GM21576 (cell line): ENCODE measurements around the gene PTK6.
A peak's percentile ranks its signal among the peaks of the same experiment; 100 is the strongest.
"Not testable (repeated sequence)": the region's sequence is repeated elsewhere in the genome, so short reads cannot be mapped to it uniquely, and the experiment has no call there.

Source experiments
- ATAC-seq: cut with Tn5 transposase; IDR thresholded peaks from one replicate; pipeline ENCODE4 v1.9.1; 2021; ENCODE audit warnings: mild to moderate bottlenecking, moderate library complexity; ENCODE audit not compliant: unreplicated experiment

PTK6 gene

GRCh38 chr20:63559485-63560332 lies 22.5 kb upstream of the PTK6 start:
- not testable (repeated sequence) for ATAC-seq

DNA sequence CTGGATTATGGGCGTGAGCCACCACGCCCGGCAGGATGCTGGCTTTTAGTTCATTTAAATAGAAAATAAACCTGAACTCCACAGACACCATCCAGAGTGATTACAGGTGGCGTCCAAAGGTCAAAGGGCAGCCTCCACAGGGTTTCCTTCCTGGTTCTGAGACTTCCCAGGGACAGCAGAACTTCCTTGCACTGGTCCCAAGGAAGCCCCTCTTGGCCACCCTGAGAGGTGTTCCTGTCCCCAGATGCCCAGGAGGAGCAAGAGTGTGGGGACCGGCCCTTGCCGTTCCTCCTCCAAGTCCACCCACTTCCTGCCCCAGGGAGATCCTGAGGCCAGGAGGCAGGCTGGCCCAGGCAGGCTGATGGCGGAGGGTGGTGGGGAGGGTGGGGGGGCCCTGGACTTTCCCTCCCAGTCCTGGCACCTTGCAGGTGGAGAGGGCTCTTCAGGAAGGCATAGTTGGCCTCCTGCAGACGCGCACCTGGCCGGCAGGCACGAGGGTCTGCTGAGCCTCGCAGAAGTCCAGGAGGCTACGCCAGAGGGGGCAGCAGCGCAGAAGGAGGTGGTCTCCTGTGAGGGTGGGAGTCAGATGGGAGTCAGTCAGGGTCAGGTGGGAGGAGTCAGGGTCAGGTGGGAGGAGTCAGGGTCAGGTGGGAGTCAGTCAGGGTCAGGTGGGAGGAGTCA lies 21.8 kb upstream of the PTK6 start:
- no peak for ATAC-seq

GRCh38 chr20:63557481-63557891 lies 20.3 kb upstream of the PTK6 start:
- ATAC-seq, result no peak

DNA sequence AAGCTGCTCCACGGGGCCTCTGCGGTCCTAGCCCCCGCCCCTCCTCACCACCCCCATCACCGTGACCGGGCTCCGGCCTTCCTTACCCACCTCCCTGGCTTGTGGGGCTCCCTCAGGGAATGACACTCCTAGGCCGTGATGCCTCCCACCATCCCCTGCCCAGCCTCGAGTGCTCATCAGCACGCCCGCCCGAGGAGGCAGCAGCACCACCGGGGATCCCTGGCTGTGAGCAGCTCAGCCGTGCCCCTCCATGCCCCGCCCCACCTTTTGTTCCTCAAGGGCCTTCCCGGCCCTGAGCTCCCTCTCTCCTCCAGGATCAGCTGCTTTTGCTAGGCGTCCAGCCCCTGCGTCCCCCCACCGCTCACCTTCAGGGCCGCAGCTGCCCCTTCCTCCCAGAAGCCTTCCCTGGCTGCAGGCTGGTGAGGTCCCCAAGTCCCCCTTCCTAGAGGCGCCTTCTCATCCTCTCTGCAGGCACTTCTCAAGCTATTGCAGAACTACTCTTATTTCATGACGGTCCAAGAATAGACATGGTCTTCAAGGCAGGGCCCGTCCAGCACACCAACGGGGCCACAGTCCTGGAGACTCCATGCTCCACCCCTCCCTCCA lies 19.8 kb upstream of the PTK6 start:
- no peak for ATAC-seq

GRCh38 chr20:63555661-63556381 lies 18.6 kb upstream of the PTK6 start:
- no peak for ATAC-seq

GRCh38 chr20:63554361-63555278 lies 17.4 kb upstream of the PTK6 start:
- ATAC-seq, result no peak

DNA sequence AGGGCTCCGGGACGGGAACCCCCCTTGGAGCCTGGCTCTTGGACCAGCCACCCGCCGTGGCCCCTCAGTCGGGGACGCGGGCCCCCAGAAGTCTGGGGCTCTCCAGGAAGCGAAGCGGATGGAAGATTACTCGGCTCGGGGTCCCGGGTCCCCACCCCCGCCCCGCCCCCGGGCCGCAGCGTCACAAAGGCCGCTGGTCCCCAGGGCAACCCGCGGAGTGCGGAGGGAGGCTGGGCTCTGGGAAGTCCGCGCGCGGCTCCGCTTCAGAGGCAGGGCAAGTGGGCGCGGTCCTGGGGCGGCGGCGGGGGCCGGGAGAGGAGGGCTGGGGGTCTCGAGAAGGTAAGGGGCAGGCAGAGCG lies 16.7 kb upstream of the PTK6 start, which contains the start of gene FNDC11:
Gene FNDC11 (plus strand): TSS at position 227 of the 358 bp plus-strand sequence. CDS start 1,505 bp downstream, outside the sequence.
- ATAC-seq, result peak; percentile 28

DNA sequence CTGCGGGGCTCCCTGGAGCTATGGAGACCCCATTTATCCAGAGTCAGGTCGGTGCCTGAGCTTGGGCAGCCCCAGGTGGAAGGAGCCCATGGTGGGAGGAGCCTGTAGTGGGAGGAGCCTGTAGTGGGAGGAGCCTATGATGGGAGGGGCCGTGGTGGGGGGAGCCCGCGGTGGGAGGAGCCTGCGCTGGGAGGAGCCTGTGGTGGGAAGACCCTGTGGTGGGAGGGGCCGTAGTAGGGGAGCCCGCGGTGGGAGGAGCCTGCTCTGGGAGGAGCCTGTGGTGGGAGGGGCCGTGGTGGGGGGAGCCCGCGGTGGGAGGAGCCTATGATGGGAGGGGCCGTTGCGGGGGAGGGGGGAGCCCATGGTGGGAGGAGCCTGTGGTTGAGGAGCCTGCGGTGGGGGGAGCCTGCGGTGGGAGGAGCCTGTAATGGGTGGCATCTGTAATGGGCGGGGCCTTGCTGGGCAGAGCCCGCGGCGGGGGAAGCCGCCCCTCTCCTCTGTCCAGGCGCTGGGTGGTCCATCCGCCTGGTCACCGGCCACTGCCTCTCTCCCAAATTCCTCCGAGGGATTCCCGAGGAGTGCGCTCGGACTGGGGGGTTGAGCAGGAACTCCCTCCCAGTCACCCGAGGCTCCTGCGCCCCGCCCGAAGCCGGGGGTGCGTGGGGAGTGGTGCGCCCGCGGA lies 16.2 kb upstream of the PTK6 start:
- ATAC-seq, result peak; percentile 33

- ATAC-seq, result peak; percentile 43
Observed at GRCh38 chr20:63552481-63553249, 15.5 kb upstream of the PTK6 start.

- ATAC-seq, result no peak
Observed at GRCh38 chr20:63551068-63551467, 13.9 kb upstream of the PTK6 start.

DNA sequence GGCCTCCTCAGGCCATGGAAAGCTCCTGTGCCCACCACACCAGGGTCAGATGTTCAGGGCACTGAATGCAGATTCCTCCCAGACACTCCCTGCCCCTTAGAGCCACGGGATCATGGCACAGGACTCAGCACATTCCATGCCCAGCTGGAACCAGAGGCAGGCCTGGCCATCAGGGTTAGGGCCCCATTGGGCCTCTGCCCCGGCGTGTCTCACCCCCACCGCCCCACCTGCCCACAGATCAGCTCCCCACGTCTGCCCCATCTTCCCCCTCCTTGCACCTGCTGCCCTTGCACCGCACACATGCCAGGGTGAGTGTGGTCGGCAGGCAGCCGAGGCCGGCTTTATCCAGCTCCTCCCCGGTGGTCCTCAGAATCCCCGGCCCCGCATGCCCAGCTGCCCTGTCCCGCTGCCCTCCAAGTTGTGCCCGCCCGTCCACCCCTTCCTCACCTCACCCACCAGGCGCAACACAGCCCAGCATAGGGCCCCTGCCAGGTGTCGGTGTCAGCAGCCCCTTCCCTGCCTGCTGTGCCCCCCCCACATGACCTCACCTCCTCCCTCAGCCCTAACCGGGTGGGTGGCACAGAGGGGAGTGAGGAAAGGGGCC lies 12.6 kb upstream of the PTK6 start:
- no peak for ATAC-seq

- ATAC-seq, result no peak
Observed at GRCh38 chr20:63549019-63549418, 11.8 kb upstream of the PTK6 start.

DNA sequence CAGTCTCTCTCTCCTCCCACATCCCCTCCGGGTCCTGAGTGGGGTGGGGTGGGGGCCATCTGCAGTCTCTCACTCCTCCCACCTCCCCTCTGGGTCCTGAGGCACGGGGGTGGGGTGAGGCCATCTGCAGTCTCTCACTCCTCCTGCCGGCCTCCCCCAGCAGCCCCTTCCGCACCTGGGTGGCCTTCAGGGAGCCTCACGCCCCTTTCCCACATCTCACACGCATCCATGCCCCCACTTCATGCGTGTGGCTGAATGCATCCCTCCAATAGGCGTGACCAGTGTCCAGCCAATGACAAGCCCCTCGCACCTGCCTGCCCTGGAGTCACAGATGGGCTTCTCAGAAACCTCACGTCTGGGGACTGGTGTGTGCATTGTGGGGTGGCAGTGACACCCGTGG lies 11.4 kb upstream of the PTK6 start:
- ATAC-seq, result no peak

DNA sequence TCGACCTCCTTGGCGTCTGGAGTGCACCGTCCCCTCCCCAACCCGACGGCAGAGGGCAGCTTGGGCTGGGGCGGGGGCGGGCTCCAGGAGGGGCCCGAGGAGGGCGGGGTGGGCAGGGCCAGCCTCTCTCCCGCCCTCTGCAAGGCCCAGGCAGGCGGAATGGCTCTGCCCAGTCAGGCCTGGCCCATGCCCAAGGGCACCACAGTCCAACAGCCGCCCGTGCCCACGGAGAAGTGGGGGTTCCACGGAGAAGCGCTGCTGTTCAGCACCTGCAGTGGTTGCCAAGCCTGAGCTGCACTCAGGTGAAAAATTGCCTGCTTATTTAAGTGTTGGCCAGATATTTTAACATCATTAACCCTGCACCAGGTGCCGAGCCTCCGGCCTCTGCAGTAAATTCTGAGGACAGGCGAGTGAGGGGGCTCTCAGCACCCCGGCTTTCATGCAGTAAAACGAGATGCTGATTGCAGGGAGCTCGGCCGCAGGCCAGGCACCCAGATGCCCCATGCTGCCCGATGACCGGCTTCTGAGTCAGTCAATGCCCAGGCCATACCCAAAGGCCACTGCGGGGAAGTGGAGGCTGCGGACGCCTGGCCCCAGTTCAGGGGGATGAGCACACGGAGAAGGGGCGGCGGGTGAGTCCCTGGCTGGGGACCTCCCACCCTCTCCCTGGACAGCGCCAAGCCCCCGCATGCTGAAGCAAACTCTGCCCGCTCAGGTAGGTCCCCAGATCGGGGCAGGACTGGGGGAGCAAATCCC lies 10.7 kb upstream of the PTK6 start, which contains the start of gene SRMS:
Gene SRMS (minus strand): TSS at position 25 of the 756 bp plus-strand sequence. CDS start 286 bp downstream, outside the sequence.
- no peak for ATAC-seq

GRCh38 chr20:63546956-63547724 lies 10.0 kb upstream of the PTK6 start:
- ATAC-seq, result no peak

DNA sequence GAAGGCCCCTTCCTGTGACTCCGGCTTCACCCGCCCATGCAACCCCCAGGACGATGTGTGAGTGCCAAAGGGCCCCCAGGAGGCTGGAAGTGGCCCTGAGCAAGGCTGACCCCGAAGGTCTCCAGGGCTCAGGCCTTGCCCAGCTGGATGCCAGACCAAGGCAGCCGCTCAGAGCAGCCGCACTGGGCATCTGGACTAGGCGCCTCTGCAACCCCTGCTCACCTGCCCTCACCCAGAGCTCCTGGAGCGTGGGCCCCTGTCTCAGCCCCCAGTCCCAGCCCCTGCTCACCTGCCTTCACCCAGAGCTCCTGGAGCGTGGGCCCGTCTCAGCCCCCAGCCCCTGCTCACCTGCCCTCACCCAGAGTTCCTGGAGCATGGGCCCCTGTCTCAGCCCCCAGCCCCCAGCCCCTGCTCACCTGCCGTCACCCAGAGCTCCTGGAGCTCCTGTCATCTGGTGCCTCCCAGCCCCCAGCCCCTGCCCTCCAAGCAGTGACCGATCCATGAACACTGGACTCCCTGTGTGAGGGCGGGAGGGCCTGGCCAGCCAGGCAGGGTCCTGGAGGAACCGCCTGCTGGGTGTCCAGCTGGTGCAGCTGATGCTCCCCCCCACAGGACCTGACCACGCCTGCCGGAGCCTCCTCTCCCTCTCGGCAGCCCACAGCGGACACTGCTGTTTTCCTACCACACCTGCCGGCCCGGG lies 9.2 kb upstream of the PTK6 start:
- ATAC-seq, result no peak
